IMR-90 (cell line): ENCODE results near the gene VSIR.

Experiments used
- CEBPB ChIP-seq: IDR thresholded peaks from 2 replicates; pipeline ENCODE4 v1.6.1; 2012; ENCODE audit warnings: low read depth, low read length, improper control_type of control experiment
- CHD1 ChIP-seq: IDR thresholded peaks from 2 replicates; pipeline ENCODE4 v1.6.1; 2012; ENCODE audit warnings: low read depth, low read length, improper control_type of control experiment
- FOS ChIP-seq: fragments of 150-350 bp; IDR thresholded peaks from 2 replicates; pipeline ENCODE4 v1.6.1; 2016; ENCODE audit warnings: low read depth, low read length
- MAFK ChIP-seq: IDR thresholded peaks from 2 replicates; pipeline ENCODE4 v1.6.1; 2012; ENCODE audit warnings: low read depth, low read length, improper control_type of control experiment
- MAZ ChIP-seq: IDR thresholded peaks from 2 replicates; pipeline ENCODE4 v1.6.1; 2012; ENCODE audit warnings: low read depth, mild to moderate bottlenecking, low read length, improper control_type of control experiment, moderate library complexity, borderline replicate concordance
- MXI1 ChIP-seq: IDR thresholded peaks from 2 replicates; pipeline ENCODE4 v1.6.1; 2012; ENCODE audit warnings: low read depth, mild to moderate bottlenecking, low read length, moderate library complexity, borderline replicate concordance
- POLR2A ChIP-seq: IDR thresholded peaks from 2 replicates; pipeline ENCODE4 v1.6.1; 2012; ENCODE audit warnings: mild to moderate bottlenecking, low read depth, low read length
- RAD21 ChIP-seq: IDR thresholded peaks from 2 replicates; pipeline ENCODE4 v1.6.1; 2012; ENCODE audit warnings: low read length, improper control_type of control experiment
- RCOR1 ChIP-seq: IDR thresholded peaks from 2 replicates; pipeline ENCODE4 v1.6.1; 2012; ENCODE audit warnings: mild to moderate bottlenecking, low read length, improper control_type of control experiment; ENCODE audit not compliant: insufficient replicate concordance
- TF ChIP-seq, protein P1 (sequence below): conservative IDR thresholded peaks from 2 replicates; pipeline ENCODE4 v1.5.1; 2012; ENCODE audit warnings: mild to moderate bottlenecking, low read depth, low read length, improper control_type of control experiment
- TF ChIP-seq, protein P2 (sequence below): fragments of 150-350 bp; IDR thresholded peaks from 2 replicates; pipeline ENCODE4 v1.6.1; 2017; ENCODE audit warnings: mild to moderate bottlenecking, antibody characterized with exemption, low read length, low read depth

DNA sequence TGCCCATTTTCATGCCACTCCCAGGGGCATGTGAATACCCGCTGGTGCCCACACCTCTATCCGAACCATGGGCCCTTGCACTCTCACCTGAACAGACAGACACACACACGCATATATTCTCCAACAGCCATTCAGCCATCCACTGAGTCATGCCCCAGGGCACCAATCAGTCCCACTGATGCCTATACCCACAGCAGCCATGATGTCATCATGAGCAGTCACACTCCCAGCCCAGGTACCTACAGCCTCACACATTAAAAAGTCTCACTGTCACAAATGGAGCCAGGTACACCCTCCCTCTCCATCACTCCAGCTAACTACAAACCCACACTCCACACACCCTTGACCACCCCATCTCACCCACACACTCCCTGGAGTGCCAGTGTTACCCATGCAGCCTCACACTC, 12.2 kb downstream of the VSIR start:
- TF ChIP-seq, protein P1, sequence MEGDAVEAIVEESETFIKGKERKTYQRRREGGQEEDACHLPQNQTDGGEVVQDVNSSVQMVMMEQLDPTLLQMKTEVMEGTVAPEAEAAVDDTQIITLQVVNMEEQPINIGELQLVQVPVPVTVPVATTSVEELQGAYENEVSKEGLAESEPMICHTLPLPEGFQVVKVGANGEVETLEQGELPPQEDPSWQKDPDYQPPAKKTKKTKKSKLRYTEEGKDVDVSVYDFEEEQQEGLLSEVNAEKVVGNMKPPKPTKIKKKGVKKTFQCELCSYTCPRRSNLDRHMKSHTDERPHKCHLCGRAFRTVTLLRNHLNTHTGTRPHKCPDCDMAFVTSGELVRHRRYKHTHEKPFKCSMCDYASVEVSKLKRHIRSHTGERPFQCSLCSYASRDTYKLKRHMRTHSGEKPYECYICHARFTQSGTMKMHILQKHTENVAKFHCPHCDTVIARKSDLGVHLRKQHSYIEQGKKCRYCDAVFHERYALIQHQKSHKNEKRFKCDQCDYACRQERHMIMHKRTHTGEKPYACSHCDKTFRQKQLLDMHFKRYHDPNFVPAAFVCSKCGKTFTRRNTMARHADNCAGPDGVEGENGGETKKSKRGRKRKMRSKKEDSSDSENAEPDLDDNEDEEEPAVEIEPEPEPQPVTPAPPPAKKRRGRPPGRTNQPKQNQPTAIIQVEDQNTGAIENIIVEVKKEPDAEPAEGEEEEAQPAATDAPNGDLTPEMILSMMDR = no peak
- no peak for TF ChIP-seq FOS
- TF ChIP-seq, protein P2, sequence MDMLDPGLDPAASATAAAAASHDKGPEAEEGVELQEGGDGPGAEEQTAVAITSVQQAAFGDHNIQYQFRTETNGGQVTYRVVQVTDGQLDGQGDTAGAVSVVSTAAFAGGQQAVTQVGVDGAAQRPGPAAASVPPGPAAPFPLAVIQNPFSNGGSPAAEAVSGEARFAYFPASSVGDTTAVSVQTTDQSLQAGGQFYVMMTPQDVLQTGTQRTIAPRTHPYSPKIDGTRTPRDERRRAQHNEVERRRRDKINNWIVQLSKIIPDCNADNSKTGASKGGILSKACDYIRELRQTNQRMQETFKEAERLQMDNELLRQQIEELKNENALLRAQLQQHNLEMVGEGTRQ = no peak
- no peak for TF ChIP-seq MAFK
- TF ChIP-seq CHD1 = no peak
- no peak for TF ChIP-seq RAD21
- TF ChIP-seq MAZ = no peak
- no peak for TF ChIP-seq RCOR1
- TF ChIP-seq MXI1 = no peak
- TF ChIP-seq POLR2A = no peak
- TF ChIP-seq CEBPB = no peak
